Ovary (tissue), 3 donors: ENCODE measurements around the gene PSMC3IP.

Experiments
- EP300 ChIP-seq: sonication (generic); formaldehyde crosslinking; IDR thresholded peaks from one replicate; pipeline ENCODE4 v1.6.1; 2017; ENCODE audit warnings: antibody characterized with exemption
- POLR2A ChIP-seq: fragments of 450-650 bp; IDR thresholded peaks from one replicate; pipeline ENCODE4 v1.6.1; 2017; ENCODE audit warnings: antibody characterized with exemption, mild to moderate bottlenecking, moderate library complexity
- TF ChIP-seq, protein P1 (sequence below), 3 donors: fragments of 450-650 bp in 2 of 3; fragments of 200-600 bp in 1 of 3; IDR thresholded peaks; one replicate each; pipeline versions ENCODE4 v1.5.1 to v1.8.0; 2016 to 2022; ENCODE audit warnings: antibody characterized with exemption in 3 of 3, mild to moderate bottlenecking in 1 of 3
- donor health status: DM: no; HTN: no; CAD: no.

DNA sequence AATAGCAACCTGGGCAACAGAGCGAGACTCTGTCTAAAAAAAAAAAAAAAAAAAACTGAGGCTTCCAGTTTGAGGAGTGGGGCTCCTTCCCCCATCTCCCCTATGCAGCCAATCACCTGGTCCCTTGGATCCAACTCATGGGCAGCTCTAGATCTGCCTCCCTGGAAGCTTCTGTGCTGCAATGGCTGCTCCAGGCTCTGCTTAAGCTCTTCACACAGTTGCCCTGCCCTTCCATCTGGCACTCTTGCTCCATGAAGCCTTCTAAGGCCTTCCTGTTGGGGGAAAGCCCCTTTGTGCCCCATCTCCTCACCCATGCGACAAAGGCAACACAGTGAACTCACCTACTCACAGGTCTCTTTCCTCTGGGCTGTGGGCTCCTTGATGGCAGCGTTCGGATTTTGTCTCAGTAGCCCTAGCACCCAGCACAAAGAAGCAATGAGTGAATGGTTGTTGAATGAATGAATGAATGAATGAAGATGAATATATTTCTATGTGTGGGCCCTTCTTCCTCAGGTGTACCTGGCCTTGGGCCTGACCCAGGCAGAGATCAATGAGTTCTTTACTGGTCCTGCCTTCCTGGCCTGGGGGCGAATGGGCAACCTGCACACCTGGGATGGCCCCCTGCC, 39.6 kb downstream of the PSMC3IP start:
- no peak for TF ChIP-seq EP300
- TF ChIP-seq, protein P1, sequence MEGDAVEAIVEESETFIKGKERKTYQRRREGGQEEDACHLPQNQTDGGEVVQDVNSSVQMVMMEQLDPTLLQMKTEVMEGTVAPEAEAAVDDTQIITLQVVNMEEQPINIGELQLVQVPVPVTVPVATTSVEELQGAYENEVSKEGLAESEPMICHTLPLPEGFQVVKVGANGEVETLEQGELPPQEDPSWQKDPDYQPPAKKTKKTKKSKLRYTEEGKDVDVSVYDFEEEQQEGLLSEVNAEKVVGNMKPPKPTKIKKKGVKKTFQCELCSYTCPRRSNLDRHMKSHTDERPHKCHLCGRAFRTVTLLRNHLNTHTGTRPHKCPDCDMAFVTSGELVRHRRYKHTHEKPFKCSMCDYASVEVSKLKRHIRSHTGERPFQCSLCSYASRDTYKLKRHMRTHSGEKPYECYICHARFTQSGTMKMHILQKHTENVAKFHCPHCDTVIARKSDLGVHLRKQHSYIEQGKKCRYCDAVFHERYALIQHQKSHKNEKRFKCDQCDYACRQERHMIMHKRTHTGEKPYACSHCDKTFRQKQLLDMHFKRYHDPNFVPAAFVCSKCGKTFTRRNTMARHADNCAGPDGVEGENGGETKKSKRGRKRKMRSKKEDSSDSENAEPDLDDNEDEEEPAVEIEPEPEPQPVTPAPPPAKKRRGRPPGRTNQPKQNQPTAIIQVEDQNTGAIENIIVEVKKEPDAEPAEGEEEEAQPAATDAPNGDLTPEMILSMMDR (IDR thresholded peaks at IDR 0.05) = no peak
- no peak for TF ChIP-seq POLR2A
